HG03520 (cell line): ENCODE measurements around the gene CRYL1.

Experiments
- ATAC-seq: cut with Tn5 transposase; IDR thresholded peaks from one replicate; pipeline ENCODE4 v1.9.1; 2021; ENCODE audit warnings: mild to moderate bottlenecking, moderate library complexity; ENCODE audit not compliant: unreplicated experiment

CRYL1 gene, protein sequence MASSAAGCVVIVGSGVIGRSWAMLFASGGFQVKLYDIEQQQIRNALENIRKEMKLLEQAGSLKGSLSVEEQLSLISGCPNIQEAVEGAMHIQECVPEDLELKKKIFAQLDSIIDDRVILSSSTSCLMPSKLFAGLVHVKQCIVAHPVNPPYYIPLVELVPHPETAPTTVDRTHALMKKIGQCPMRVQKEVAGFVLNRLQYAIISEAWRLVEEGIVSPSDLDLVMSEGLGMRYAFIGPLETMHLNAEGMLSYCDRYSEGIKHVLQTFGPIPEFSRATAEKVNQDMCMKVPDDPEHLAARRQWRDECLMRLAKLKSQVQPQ

DNA sequence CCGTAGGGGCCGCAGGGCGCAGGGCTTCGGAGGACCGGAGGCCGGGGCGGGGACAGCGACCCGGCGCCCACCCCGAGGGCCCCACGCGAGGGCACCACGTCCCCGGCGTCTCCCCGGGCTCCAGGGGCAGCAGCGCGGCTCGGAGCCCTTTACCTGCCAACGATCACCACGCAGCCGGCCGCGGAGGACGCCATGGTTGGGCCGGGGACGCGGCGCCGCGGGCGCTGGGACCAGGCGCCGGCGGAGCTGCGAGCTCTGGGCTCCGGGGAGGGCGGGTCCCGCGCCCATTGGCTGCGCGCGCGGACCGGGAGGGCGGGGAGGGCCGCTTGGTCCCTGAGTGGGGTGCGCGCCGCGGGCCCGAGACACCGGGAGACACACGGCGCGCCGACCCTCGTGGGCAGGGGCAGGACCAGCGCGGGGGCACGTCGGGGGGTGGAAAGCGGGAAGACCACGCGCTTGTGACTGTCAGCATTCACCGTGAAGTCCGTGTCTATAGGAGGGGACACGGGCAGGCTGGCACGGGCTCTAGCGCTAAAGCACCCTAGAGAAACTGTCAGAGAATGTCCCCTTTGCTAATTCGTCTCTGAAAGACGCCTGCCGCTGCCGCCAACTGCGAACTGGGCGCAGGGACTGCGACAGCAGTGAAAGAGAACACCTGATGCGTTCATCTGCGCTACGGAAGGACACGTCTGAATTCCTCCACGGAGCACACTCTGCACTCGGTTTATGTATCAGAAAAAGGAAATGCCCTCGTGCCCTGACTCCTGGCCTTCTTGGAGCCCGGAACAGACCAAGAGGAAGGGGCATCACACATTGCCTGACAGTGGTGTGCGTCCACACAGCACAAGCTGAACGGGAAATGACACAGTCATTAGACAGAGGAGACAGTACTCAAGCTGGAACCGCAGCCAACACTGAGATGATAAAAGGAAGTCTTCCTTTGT, at the start of gene CRYL1:
Gene CRYL1 (minus strand): TSS at position 257 of the 944 bp plus-strand sequence. CDS start 63 bp downstream, at position 194.
- peak; percentile 67 for ATAC-seq

DNA sequence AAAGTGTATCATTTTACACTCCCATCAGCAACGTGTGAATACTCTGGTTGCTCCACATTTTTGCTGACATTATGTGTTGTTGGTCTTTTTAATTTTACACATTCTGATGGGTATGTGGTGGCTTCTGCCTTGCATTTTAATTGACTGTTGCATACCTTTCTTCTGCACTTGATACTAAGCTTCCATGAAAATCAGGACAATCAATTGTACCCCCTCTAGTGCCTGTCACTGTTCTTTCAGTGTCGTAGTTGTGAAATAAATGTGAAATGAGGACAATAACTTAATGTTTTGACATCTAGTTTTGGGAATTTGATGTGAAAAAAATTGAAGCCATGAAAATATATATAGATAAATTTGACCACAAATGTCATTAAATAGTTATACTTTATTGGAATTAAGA, 48.0 kb upstream of the CRYL1 start:
- ATAC-seq: no peak

DNA sequence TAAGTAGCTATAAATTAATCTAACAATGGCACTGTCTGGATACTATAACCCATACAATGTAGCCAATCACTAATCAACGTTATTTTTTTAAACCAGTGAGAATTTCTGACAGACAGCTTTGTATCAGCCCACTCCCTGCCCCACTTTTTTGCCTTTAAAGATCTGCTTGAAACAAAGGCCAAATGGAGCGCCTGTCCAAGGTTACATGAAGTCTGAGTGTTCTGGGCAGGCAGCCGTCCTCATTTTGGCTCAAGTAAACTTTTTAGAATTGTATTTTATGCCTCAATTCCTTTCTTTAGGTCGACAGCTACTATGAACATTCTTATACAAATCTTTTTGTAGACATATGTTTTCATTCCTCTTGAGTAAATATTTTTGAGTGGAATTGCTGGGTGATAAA, 47.5 kb upstream of the CRYL1 start:
- ATAC-seq: no peak

DNA sequence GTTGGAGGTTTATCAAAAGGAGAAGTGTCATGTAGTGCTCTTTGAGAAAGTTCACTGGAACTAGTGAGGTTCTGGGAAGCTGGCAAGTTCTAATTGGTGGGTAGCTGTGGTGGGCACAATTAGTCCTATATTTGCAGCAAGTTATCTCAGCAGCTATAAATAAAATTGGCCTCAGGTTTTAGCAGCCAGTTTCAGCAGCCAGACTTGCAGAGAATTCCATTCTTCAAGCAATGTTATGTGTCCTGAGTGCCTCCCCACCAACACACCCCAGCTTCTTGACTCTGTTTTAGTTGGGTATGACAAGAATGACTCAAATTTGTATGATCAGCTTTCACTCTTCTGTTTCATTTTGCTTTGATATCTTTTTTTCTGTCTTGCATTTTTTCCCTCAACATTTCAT, 46.0 kb upstream of the CRYL1 start:
- no peak for ATAC-seq

DNA sequence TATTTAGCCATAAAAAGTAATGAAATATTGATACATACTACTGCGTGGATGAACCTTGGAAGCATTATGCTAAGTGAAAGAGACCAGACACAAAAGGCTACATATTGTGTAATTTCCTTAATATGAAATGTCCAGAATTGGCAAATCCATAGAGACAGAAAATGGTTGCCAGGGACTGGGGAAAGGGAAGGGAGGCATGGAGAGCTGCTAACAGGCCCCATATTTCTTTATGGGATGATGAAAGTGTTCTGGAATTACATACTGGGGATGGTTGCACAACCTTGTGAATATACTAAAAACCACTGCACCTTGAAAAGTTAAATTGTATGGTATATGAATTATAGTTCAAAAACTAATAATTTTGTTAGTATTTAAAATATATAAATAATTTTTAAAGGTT, 44.9 kb upstream of the CRYL1 start:
- ATAC-seq: no peak

DNA sequence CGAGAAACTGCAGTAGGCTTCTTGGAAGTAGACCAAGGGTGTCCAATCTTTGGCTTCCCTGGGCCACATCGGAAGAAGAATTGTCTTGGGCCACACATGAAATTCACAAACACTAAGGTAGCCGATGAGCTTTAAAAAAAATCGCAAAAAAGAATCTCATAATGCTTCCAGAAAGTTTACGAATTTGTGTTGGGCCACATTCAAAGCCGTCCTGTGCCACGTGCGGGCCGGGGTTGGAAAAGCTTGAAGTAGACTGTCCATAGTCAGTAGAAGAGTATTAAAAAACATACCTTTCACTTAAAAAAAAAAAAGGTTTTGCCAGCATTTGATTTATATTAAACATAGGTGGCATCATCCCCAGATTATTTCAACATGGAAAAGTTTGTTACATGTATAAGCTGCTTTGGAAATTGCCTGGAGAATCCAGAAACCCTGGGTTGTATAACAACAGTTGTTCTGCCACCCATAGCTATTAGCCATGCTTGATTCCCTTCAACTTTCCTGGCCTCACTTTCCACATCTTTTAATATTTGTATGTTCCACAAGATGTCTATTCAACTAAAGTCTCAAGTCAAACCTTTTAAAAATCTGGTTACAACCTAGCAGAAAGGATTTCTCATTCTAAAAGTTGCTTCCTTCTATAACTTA, 42.3 kb upstream of the CRYL1 start:
- ATAC-seq: no peak

DNA sequence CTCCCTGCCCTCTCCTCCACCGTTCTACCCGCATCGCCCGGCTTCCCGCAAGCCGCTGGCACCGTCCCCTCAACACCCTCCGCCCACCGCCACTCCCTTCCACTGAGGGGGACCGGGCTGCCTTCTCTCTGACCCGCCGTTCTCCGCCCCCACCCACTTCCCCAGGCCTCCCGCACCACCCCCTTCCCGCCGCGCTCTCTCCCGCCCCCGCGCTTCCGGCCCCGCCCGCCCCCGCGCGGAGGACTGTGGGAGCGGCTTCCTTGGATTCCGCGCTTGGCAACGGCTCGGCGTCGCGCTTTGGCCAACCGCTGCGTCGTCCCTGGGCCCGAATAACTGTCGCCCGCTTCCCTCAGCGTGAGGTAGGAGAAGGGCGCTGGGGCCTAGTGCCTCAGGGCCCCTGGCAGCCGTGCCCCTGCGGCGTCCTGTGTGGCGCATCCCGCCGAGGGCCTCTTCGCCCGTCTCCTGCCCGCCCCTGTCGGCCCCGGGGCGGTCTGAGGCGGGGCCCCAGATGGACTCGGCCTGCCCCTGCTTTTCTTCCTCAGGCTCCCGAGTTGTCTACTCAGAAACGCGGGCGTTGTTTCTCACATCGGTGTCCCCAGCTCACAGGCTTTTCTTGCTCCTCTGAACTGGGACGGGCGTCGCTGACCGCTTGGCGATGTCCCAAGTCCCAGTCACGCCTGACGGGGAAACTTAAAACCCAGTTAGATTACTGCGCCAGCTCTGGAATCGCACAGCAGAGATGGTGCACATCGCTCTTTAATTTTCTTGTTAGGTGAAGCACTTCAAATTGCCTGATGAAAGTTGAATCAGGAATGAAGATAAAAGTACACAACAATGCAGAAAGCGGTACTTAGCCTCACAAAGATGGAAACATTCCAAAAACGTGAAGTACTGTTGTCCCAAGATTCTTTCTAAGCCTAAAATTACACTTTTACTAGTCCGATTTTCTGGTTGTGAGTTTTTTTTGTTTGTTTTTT, 41.5 kb upstream of the CRYL1 start, which contains the start of gene IFT88:
Gene IFT88 (plus strand): TSS at position 260 of the 977 bp plus-strand sequence. CDS start 7,229 bp downstream, outside the sequence.
- ATAC-seq: peak; percentile 80

DNA sequence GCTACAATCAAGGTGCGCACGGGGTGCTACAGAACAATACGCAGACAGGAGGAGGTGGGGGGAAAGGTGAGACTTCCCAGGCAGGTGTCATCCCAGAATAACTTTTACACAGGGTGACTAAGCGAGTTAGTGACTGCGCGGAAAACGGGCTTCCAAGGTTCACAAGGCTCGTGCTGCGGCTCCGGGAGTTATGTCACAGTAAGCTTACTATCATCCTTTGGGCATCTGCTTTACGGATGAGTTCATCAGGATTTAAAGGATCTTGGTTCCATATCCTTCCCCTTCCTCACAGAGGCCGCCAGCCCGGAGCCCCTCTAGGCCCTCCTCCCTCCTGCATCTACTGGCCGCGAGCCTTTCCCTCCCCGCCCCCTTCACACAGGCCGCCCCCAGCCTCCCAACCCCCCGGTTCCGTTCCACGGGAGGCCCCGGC, 40.8 kb upstream of the CRYL1 start:
- peak; percentile 26 for ATAC-seq

DNA sequence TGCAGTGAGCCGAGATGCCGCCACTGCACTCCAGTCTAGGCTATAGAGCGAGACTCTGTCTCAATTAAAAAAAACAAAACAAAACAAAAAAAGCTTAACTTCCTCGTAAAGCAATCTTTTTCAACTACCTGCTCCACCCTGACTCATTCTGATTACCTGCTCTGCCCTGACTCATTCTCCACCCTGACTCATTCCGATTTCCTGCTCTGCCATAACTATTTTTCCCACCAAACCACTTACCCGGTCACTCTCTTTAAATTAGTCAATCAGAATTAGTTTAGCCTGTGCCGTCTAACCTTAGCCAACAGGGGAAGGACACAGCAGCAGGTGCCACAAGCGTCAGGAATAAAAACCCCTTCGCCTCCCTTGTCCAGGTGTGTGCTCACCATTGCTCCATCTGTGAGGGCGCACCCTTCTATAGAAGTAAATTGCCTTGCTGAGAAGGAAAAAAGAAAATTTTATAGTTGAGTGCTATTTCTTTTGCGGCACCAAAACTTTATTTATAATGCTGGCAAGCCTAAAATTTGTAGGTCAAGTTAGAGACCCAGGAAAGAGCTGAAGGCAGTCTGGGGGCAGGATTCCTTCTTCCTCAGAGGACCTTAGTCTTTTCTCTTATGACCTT, 39.6 kb upstream of the CRYL1 start:
- no peak for ATAC-seq

DNA sequence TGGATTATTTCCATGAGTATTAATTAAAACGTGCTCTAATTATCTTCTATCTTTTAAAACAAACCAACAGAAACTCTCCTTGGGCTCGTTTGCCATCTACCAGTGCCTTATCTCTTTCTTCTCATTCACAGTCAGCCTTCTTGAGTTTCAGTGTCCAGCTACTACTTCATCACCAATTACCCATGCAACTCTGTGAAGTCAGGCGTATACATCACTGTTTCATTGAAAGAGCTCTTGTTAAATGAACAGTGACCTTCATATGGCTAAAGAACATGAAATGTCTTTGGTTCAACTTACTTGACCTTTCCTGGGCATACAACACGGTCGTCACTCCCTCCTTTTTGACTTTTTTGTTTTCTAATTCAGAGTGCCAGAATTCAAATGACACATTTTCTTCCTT, 36.1 kb upstream of the CRYL1 start:
- no peak for ATAC-seq

DNA sequence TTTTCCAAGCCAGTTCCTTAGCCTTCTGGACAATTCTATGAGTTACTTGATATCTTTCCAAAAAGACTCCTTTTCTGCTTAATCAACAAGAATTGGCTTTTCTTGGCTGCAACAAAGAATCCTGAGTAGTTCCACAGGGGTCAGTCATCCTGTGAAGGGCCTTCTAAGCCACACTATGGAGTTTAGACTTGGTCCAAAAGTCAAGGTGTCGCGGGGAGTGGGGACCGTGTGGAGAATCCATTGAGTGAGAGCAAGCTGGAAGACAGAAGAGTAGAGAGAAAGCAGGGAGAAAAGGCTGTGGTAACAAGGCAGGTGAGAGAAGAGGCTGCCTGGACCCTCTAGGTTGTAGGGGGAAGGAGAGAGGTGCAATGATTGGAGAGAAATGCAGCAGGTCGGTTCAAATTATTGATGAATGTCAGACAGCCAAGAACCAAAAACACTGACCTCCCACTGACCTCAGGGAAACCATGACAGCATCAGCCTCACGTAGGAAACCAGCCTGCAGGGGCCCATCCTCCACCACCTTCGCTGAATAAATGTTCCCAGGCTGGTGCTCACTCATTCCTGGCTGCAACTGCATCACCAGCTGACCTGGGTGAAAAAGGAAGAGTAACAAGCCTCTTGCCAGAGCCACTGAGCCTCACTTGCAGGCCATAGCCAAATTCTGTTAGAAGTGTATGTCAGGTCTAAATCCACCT, 34.2 kb upstream of the CRYL1 start:
- no peak for ATAC-seq

DNA sequence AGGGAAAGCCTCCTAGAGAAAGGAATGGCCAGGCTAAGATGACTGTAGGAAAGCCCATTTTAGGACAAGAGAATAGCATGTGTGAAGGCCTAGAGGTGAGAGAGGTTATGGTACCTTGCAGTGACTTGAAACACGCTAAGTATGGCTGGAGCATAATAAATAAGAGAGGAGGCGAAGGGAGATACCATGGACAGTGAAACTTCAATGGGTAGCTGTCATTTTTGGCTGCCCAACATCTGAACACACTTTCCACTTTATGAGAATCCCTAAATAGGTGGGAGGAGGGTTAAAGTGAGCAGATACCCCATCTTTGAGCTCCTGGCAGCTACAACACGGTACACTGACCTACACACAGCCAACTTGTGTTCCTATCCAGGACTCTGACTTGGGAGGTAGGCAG, 33.3 kb upstream of the CRYL1 start:
- no peak for ATAC-seq

DNA sequence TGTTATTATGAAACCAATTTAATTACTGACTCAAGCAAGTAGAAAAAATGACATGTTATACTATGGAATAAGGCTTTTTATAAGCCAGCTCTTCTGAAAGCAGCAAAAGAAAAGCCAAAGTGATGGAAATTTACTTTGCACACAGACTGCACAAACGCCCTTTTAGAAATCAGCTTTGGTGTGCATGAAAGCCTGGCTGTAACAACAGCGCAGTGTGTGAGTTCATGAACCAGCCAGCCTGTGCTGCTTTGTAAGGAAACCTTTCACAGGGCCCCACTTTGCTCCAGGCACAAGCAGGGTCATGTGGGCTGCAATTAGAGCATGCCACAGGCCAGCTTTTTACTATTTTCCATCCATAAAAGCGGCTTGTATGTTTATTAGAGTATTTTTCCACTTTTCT, 27.7 kb upstream of the CRYL1 start:
- ATAC-seq: no peak

DNA sequence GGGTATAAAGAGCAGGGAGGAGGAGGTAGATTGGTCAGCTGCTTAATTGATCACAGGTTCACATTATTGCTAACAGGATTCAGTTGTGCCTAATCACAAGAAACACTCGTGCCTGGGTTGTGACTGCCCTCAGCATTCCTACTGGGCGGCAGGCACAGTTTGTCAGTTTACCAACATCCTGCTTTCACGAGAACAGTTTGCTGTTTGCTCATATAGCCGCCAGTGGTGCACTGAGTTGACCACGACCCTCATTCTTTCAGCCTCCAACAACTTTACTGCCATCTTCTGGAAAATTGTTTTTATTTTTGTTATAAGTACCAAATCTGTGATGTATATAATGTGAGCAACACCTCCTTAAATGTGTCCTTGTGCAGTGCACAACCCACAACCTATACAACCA, 25.1 kb upstream of the CRYL1 start:
- no peak for ATAC-seq

DNA sequence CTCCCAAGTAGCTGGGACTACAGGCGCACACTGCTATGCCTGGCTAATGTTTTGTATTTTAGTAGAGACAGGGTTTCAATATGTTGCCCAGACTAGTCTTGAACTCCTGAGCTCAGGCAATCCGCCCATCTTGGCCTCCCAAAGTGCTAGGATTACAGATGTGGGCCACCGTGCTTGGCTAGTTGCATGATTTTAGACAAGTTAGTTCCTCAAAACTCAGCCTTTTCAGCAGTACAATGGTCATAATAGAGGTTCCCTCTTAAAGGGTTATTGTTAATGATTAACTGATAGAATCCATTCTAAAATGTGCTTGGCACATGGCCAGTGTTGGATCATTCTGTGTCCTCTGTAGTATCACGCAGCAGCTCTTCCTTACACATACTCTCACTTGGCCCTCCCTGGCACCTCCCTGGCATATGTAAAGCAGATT, 21.8 kb upstream of the CRYL1 start:
- no peak for ATAC-seq

DNA sequence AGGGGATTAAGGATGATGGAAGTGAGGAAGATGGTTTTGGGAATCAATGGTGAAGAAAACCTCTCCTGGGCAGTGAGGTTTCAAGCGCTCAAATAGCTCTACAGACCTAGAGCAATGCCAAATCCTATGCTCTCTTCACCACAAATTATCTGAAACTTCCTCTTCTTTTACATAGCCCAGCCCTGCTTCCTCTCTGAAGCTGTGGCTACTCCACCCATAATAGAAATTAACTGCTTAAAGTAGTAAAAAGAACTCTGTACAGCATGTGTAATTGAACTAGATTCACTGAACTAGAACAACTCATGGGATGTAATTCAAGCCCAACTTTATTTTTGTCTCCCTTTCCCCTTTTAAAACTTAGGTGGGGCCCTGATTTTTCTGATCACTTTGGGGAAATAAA, 20.9 kb upstream of the CRYL1 start:
- no peak for ATAC-seq

DNA sequence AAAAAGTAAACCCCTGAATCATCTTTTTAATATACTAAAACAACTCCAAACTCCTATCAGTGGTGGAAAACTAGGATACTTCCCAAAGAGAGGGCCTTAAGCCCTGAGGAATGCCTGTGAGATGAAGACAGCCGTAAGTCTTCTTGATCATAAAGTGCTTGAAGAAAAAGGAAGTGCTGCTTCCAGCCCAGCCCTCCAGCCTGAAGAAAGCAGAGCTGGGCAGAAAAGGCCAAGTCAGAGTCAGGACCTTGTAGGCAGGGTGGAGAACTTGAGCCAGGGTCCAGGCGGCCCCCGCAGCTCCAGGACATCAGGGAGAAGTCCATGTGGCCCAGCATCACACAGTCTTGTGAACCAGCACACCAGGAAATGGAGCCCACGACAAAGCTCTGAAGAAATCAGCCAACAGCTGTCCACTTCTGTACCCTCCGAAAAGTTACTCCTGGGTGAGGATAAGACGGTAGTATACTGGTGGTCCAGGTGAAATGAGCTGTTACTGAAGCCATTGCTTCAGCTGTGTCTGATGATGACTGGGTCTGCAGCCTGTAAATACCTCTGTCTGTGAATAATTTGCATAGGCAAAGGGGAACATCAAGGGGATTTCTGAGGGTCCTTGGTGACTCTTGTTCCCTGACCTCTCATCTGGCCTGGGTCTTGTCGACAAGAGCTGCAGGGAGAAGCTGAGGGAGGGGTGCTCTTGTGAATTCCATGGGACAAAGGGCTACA, 18.7 kb upstream of the CRYL1 start:
- no peak for ATAC-seq

DNA sequence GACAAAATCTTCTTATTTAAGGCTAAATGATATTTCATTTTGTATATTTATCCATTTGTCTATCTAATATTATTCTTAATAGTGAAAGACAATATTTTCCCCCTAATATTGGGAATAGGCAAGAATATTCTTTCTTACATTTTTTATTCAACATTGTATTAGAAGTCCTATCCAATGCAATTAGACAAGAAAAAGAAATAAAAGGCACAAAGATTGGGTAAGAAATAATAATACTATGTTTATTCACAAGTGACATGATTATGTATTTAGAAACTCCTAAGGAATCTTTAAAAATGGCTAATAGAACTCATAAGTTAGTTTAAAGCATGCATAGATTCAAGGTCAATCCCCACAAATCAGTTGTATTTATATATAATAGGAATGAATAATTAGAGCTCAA, 11.3 kb upstream of the CRYL1 start:
- ATAC-seq: no peak
